GM18507 (cell line): ENCODE data around the gene SPATA2L.
A peak's percentile ranks its signal among the peaks of the same experiment; 100 is the strongest.
"Not testable (repeated sequence)": the region's sequence is repeated elsewhere in the genome, so short reads cannot be mapped to it uniquely, and the experiment has no call there.

Experiments
- DNase-seq: peaks from one replicate; pipeline ENCODE4 v3.0.0; 2011; ENCODE audit warnings: low read depth; ENCODE audit not compliant: insufficient read length; ENCODE audit errors: extremely low spot score
- FAIRE-seq: peaks from 2 replicates; lab custom pipeline; 2011; peaks lifted over from hg19 to GRCh38; lab: Jason Lieb, UNC

The SPATA2L gene

GRCh38 chr16:89709716-89710432, 8.4 kb upstream of the SPATA2L start:
- DNase-seq (no peak), FAIRE-seq (no peak)

GRCh38 chr16:89709166-89709565, 7.7 kb upstream of the SPATA2L start:
- DNase-seq: no peak
- FAIRE-seq: no peak

- FAIRE-seq (no peak), DNase-seq (no peak)
These were observed 7.0 kb upstream of the SPATA2L start for GRCh38 chr16:89708481-89708931.

- DNase-seq (no peak), FAIRE-seq (no peak)
These were observed 6.2 kb upstream of the SPATA2L start for GRCh38 chr16:89707695-89708094.

- FAIRE-seq: no peak
- DNase-seq: no peak
These were observed 5.2 kb upstream of the SPATA2L start for GRCh38 chr16:89706518-89707260.

- no peak for FAIRE-seq
- no peak for DNase-seq
These were observed 3.5 kb upstream of the SPATA2L start for GRCh38 chr16:89705006-89705405.

- FAIRE-seq: no peak
- DNase-seq: no peak
These were observed 2.8 kb upstream of the SPATA2L start for GRCh38 chr16:89704281-89704680.

GRCh38 chr16:89700649-89701424, 668 bp downstream of the SPATA2L start:
- DNase-seq (no peak), FAIRE-seq (no peak)

GRCh38 chr16:89700100-89700648, 1.3 kb downstream of the SPATA2L start:
- FAIRE-seq (peak; percentile 96), DNase-seq (peak; percentile 94)

- not testable (repeated sequence) for FAIRE-seq, DNase-seq
These were observed 1.8 kb downstream of the SPATA2L start for GRCh38 chr16:89699629-89700099.

- not testable (repeated sequence) for FAIRE-seq, DNase-seq
These were observed 2.8 kb downstream of the SPATA2L start for GRCh38 chr16:89698717-89699116.

GRCh38 chr16:89697616-89698331, 3.7 kb downstream of the SPATA2L start:
- DNase-seq (no peak), FAIRE-seq (no peak)

GRCh38 chr16:89697161-89697615, 4.3 kb downstream of the SPATA2L start:
- FAIRE-seq: no peak
- no peak for DNase-seq

- FAIRE-seq (peak; percentile 53), DNase-seq (no peak)
These were observed 4.8 kb downstream of the SPATA2L start for GRCh38 chr16:89696670-89697128.

- DNase-seq (no peak), FAIRE-seq (no peak)
These were observed 5.4 kb downstream of the SPATA2L start for GRCh38 chr16:89695875-89696669.

GRCh38 chr16:89695086-89695874, 6.2 kb downstream of the SPATA2L start:
- no peak for FAIRE-seq

GRCh38 chr16:89694784-89695085, 6.8 kb downstream of the SPATA2L start:
- not testable (repeated sequence) for DNase-seq, FAIRE-seq

More at GRCh38 chr16:89695086-89695874, 6.2 kb downstream of the SPATA2L start:
- DNase-seq: no peak
